Stimulated activated CD8-positive, alpha-beta memory T cell treated with anti-CD3 and anti-CD28 coated beads, Interleukin-12 subunit alpha, Interleukin-12 subunit beta, amount 100 ng/mL, for 1 hour (primary cell): ENCODE results near the gene SYTL3.

ENCODE experiments used
- DNase-seq: peaks from one replicate; pipeline ENCODE4 v3.0.0-alpha.2; 2020; ENCODE audit warnings: low read depth

The SYTL3 gene

DNA sequence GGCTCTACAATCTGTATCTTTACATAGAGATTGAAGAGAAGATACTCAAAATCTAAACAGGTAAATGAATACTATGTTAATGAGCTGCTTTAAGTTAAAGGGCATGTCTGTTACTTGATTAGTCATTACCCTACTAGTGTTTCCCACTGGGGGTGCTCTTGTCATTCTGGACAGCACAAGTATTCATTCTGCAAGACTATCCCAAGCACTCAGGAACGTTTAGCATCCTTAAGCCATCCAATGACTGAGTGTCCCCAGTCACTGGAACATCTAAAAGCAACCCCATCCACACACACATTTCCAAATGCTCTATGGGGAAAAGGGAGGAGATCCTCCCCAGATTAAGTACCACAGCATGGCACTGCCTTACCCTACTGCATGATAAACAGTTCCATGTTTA is 143.6 kb downstream of the SYTL3 start:
- DNase-seq, result no peak

DNA sequence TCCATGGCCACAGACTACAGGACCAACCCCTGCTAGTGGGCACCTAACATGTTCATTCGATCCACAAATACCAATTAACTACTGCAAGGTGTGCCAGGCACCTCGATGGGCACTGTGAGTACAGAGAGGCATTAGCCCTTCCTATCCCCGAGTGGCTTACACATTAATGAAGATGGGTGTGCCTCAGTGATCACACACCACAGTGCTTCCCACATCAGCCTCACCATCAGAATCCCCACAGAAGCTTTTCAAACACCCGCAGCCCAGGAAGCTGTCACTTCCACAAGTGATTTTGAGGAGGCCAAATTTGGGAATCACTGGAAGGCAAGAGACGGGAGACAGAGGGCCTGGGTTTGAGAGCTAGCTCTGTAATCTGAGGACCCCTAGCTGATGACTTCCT is 145.7 kb downstream of the SYTL3 start:
- DNase-seq, result no peak

DNA sequence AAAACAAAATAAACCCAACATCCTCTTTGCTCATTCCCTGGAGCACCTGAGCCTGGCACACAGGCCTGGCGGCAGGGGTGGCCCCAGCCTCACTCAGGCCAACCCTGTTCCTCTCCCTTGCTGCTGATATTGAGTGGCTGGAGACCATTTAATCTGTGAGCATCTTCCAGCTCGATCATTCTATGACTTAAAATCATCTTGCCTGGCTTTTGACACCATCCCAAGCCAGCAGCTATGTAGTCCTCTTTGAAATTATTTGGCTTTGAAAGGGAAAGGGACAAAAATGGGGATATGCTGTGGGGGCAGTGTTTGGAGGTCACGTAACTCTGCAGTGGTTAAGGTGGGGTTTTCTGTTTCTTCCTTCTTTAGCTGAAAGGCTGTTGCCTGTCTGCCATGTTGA is 146.5 kb downstream of the SYTL3 start:
- no peak for DNase-seq

DNA sequence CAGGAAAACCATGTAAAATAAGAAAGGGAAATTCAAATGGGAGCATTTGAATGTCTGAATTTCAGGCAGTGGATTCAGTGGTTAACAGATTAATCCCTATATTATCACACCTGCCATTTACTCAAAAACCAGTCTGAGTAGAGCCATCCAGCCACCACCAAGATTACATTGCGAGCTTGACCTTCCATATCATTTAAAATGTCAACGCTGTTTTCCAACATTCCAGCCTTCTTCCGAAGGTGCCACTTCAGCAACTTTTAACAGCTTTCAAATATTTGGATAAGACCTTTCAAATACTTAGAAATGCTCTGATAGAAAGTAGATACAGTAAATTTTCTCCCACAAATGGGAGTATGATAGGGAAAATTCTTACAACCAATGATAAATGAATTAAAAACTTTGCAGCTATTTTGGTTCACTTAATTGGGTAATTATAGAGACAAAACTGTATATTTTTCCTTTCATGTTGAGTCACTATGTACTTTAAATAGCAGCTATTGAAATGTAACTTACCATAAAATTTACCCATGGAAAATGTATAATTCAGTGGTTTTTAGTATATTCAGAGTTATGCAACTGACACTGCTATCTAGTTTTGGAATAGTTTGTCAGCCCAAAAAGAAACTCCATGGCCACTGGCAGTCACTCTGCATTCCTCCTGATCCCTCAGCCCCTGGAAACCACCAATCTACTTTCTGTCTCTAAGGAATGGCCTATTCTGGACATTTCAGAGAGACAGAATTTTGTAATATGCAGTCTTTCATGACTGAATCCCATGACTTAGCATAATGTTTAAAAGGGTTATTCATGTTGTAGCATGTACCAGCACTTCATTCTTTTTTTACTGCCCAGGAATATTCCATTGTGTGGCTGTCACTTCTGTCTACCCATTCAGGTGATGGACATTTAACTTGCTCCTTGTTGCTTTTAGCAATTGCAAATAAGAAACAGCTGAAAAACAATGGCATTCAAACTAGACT is 147.8 kb downstream of the SYTL3 start:
- DNase-seq, result no peak

GRCh38 chr6:158798311-158798710 is 148.5 kb downstream of the SYTL3 start:
- no peak for DNase-seq

DNA sequence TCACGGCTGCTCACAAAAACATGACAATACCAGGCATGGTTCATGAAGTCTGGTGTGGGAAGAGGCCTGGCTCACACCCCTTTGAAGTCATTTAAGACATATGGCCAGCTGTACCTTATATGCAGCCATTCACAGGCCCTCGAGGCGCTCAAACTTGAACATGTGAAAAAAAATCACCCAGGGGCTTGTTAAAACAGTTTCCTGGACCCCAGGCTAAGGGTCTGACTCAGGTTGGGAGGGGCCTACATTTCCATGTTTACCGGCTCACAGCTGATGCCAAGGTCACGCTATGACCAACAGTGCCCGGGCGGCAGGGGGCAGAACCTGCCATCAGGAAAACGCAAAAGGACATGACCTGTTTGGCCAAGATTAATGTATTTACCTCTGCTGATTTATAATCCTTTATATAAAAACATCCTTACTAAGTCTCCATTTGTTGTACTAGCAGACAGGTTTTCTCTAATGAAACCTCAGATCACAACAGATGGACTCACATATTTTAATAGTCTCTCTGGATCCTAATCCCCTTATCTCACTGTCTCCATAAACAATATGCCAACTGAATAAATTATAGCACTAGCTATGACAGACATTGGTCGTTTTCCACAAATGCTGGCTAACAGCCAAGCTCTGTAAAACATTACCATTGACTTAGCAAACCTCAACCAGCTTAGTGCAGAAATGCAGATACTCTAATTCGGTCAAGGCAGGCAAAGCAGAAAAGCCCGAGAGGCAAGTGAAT is 149.4 kb downstream of the SYTL3 start:
- DNase-seq, result no peak

- DNase-seq, result no peak
Observed at GRCh38 chr6:158801655-158802294, 151.9 kb downstream of the SYTL3 start.

- DNase-seq, result no peak
Observed at GRCh38 chr6:158803733-158804143, 153.9 kb downstream of the SYTL3 start.

- no peak for DNase-seq
Observed at GRCh38 chr6:158804207-158804606, 154.4 kb downstream of the SYTL3 start.

DNA sequence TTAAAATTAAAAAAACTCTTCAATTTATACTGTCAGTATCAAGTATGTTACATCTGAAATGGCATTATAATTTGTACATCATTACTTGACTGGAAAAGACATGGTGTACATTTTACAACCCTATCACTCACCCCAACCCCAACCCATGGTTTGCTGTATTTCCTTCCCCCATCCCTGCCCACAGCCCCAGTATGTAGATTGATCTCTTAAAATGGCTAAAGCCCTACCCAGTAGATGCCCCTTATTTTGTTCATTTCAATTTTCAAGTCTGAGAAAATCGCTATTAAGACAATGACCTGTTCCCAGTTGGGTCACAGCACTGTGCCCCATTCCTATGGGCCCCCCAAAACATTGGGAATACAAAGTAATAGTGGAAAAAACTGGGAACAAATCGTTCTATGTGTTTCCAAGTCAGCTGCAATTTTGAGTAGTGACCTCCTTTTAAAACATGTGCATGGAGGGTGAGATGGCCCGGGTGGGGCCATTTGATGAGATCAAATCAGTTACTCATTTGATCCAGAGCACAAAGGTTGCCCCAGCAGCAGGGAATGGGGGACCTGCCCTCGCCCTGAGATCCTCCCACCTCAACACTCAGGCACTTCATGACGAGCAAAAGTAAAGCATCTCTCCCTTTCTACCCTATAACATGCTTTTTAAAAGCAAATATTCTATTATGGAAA is 156.0 kb downstream of the SYTL3 start:
- DNase-seq, result no peak

- DNase-seq, result no peak
Observed at GRCh38 chr6:158807515-158808441, 157.9 kb downstream of the SYTL3 start.

- DNase-seq, result no peak
Observed at GRCh38 chr6:158808442-158808833, 158.6 kb downstream of the SYTL3 start.

DNA sequence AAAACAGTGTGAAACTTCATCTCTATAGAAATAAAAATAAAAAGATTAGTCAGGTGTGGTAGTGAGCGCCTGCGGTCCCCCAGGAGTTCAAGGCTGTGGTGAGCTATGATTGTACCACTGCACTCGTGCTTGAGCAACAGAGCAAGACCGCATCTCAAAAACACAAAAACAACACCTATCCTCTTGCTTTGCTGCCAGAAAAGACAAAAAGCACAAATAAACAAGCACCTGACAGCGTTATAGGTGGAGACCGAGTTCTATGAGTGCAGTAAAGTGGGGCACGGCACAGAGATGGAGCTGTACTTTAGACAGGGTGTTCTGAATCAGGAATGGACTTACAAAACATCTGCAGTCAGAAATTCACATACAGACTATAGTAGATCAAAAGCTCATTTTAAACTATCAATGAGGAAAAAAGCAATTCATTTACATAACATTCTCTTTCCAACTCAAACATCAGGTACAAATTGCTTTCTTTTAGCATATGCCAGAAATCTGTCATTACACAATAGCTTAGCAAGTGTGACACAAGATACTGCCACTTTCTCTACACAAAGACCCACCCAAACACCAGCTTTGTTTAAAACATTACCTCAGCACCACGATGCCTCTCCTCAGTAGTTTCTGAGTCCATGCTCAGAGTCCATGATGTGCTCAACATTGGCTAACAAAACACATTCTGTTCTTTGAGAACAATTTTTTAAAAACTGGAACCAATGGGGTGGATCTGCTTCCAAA is 159.3 kb downstream of the SYTL3 start:
- no peak for DNase-seq

DNA sequence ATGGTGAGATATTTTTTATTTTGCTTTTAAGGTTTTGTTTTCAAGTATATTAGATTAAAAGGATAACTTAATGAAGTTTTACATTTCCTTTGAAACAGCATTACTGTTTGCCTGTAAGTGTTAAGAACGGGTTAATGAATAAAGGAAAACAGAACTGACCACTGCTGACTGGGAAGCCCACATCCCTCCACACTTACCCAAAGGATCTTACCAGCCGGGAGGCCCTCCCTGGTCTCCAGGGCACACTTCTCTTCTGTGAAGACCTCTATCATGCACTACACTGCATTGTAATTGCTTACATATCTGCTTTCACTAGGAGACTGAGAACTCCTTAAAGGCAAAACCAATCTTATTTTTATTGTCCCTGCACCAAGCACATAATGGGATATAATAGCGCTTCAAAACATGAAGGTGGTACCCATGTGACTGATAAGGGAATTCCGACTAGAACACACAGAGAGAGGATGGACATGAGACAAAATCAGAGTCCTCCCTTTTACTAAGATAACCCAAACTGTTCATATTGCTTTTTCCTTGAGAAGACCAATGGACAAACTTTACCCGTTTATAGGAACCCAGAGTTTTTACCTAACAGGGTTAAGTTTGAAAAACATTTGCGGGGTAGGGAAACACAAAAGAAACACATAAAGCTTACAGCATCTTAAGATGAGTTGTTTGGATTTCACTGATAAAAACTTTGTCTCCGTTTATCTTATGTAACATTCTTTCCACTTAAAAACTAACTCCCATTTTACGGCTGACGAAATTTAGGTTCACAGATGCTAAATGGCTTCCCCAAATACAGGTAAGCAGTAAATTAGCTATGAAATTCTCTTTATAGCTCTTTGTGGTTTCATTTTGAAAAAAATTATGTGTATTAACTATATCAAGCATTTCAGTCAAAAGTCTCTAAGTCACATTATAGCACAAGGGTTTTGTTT is 160.6 kb downstream of the SYTL3 start:
- no peak for DNase-seq

- no peak for DNase-seq
Observed at GRCh38 chr6:158812611-158813010, 162.8 kb downstream of the SYTL3 start.

GRCh38 chr6:158813032-158813431 is 163.2 kb downstream of the SYTL3 start:
- no peak for DNase-seq
